Osteocyte (in vitro differentiated cells): ENCODE measurements around the gene ACTN4. TPM values are rescaled to one million over a fixed set of nuclear protein-coding genes. Genes with fewer than 3 reads are reported as not detected.

Experiments used
- DNase-seq: peaks from one replicate; pipeline ENCODE4 v3.0.0; 2021; ENCODE audit warnings: mixed read lengths; ENCODE audit not compliant: unreplicated experiment; ENCODE audit errors: extremely low spot score
- H3K27ac Mint-ChIP-seq: one replicate; pipeline ENCODE4 v1.8.0; 2021; ENCODE audit warnings: mild to moderate bottlenecking, mixed read lengths; ENCODE audit not compliant: unreplicated experiment
- H3K27me3 Mint-ChIP-seq: one replicate; pipeline ENCODE4 v1.8.0; 2021; ENCODE audit warnings: mixed read lengths; ENCODE audit not compliant: unreplicated experiment
- H3K36me3 Mint-ChIP-seq: one replicate; pipeline ENCODE4 v1.8.0; 2021; ENCODE audit warnings: mixed read lengths; ENCODE audit not compliant: unreplicated experiment
- H3K4me1 Mint-ChIP-seq: one replicate; pipeline ENCODE4 v1.8.0; 2021; ENCODE audit warnings: mixed read lengths; ENCODE audit not compliant: unreplicated experiment
- H3K4me3 Mint-ChIP-seq: one replicate; pipeline ENCODE4 v1.8.0; 2021; ENCODE audit warnings: mild to moderate bottlenecking, moderate library complexity, mixed read lengths; ENCODE audit not compliant: unreplicated experiment
- H3K9me3 Mint-ChIP-seq: one replicate; pipeline ENCODE4 v1.8.0; 2021; ENCODE audit warnings: mixed read lengths; ENCODE audit not compliant: unreplicated experiment
- CTCF ChIP-seq: fragments of 200-600 bp; sonication (generic); IDR thresholded peaks from 2 replicates; pipeline ENCODE4 v1.5.0; 2021; ENCODE audit warnings: antibody characterized with exemption, mild to moderate bottlenecking, moderate library complexity
- total RNA-seq: library from RNA; stranded (reverse); gene quantifications from 2 replicates; pipeline ENCODE4 v1.2.1, GENCODE V29; 2021

Gene ACTN4
- total RNA-seq, 1 donor from 2014 or later, result 525 TPM

- H3K9me3 Mint-ChIP-seq, result no peaks in the 10 kb centered on the region
- TF ChIP-seq CTCF, result no peak
- peak overlapping the region; percentile 82 for H3K27ac Mint-ChIP-seq
- H3K4me3 Mint-ChIP-seq, result no peak overlapping the region
- DNase-seq, result no peak
- H3K36me3 Mint-ChIP-seq, result peaks cover 33% of the 10 kb centered on the region
- no peaks in the 10 kb centered on the region for H3K27me3 Mint-ChIP-seq
- H3K4me1 Mint-ChIP-seq, result peaks cover 25% of the 10 kb centered on the region
Measured at GRCh38 chr19:38712161-38712748, 64.8 kb downstream of the ACTN4 start.

DNA sequence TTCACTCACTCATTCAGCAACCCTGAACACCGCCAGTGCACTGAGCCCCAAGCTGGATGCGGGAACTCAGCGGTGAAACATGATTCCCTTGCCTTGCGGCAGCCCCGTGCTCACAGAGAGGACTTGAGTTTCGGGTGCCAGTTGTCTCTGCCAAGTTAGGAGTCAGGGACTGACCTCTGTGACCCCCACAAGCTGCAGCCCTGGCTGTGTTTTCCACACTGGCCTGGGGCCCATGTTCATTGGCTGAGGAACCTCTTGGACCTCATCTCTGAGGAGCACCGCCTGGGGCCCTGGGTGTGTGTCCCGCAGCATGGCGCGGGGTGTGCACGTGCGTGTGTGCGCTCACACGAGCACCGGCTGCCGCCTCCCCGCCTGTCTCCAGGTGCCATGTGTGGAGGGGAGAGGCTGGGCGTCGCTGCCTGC lies 65.8 kb downstream of the ACTN4 start:
- TF ChIP-seq CTCF, result no peak
- no peak for DNase-seq
- H3K4me1 Mint-ChIP-seq, result peaks cover 20% of the 10 kb centered on the region
- no peaks in the 10 kb centered on the region for H3K9me3 Mint-ChIP-seq
- peaks cover 31% of the 10 kb centered on the region for H3K36me3 Mint-ChIP-seq
- no peaks in the 10 kb centered on the region for H3K27me3 Mint-ChIP-seq
- no peak overlapping the region for H3K27ac Mint-ChIP-seq
- no peak overlapping the region for H3K4me3 Mint-ChIP-seq

DNA sequence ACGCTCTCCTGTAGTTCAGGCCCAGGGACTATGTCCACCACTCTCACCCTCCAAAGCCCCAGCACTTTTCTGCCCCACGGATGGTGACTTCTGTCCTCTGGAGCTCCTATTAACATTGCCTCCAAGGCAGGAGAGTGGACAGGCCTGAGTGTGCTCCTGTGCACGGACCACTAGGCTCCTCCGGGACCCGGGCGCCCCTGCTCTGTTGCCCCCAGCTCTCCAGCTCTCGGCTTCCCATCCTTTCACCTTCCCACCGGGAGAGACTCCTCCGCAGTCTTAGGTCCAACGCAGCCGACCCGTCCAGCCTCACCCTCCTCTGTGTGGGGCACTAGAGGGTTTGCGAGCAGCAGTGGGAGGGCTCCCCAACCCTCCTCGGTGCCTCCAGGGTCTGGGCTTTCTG lies 66.4 kb downstream of the ACTN4 start:
- Mint-ChIP-seq H3K27me3 (no peaks in the 10 kb centered on the region), H3K27ac (peak overlapping the region; percentile 34), H3K9me3 (no peaks in the 10 kb centered on the region), H3K36me3 (peaks cover 31% of the 10 kb centered on the region), H3K4me1 (peaks cover 23% of the 10 kb centered on the region), H3K4me3 (no peak overlapping the region)
- TF ChIP-seq CTCF, result no peak
- no peak for DNase-seq

- no peak overlapping the region for H3K4me3 Mint-ChIP-seq
- H3K36me3 Mint-ChIP-seq, result peaks cover 28% of the 10 kb centered on the region
- no peak for TF ChIP-seq CTCF
- DNase-seq, result no peak
- H3K9me3 Mint-ChIP-seq, result no peaks in the 10 kb centered on the region
- H3K27ac Mint-ChIP-seq, result peak overlapping the region; percentile 34
- H3K4me1 Mint-ChIP-seq, result peaks cover 28% of the 10 kb centered on the region
- H3K27me3 Mint-ChIP-seq, result no peaks in the 10 kb centered on the region
Measured at GRCh38 chr19:38714354-38714778, 66.9 kb downstream of the ACTN4 start.

- Mint-ChIP-seq H3K36me3 (peaks cover 23% of the 10 kb centered on the region), H3K4me1 (peaks cover 36% of the 10 kb centered on the region), H3K27me3 (no peaks in the 10 kb centered on the region), H3K27ac (peak overlapping the region; percentile 23), H3K4me3 (no peak overlapping the region), H3K9me3 (no peaks in the 10 kb centered on the region)
- TF ChIP-seq CTCF, result no peak
- DNase-seq, result no peak
Measured at GRCh38 chr19:38715555-38715954, 68.1 kb downstream of the ACTN4 start.
